ENCODE measurements around the gene TRABD2A. TPM values are rescaled to one million over a fixed set of nuclear protein-coding genes. Genes with fewer than 3 reads are reported as not detected.
"Not testable (repeated sequence)": the region's sequence is repeated elsewhere in the genome, so short reads cannot be mapped to it uniquely, and the experiment has no call there.

Gene TRABD2A
- polyA plus RNA-seq, 1 donor: 0.08 TPM

DNA sequence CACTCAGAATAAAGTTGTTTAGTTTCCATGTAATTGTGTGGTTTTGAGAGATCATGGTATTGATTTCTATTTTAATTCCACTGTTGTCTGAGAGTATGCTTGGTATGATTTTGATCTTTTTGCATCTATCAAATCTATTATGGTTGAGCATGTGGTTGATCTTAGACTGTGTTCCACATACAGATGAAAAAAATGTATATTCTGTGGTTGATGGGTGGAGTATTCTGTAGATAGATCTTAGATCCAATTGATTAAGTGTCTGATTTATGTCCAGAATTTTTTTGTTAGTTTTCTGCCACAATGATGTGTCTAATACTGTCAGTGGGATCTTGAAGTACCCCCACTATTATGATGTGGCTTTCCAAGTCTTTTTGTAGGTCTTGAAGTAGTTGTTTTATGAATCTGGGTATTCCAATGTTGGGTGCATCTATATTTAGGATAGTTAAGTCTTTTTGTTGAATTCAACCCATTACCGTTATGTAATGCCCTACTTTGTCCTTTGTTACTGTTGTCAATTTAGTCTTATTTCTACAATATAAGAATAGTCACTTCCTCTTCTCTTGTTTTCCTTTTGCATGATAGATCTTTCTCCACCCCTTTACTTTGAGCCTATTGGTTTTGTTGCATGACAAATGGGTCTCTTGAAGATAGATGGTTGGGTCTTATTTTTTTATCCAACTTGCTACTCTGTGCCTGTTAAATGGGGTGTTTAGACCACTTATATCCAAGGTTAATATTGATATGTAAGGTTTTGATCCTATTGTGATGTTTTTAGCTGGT lies 101.8 kb downstream of the TRABD2A start:
- DNase-seq (ENCODE audit: low read depth): no peak

DNA sequence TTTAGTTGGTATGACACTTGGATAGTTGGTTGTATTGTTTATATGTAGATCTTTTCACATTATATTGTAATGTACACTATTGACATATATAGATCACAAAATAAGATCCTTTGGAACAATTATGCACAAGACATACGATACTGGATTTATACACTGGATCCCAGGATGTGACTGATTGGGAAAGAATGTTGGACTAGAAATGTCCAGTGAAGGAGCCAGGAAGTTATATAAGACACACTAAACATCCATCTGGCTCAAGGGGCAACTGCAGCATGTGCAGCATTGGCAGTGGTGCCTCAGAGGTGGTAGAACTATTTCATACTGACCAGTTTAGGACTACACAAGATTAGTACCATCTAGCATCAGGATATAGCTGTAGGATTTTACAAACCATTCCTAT lies 104.9 kb downstream of the TRABD2A start:
- no peak for DNase-seq (ENCODE audit: low read depth)

DNA sequence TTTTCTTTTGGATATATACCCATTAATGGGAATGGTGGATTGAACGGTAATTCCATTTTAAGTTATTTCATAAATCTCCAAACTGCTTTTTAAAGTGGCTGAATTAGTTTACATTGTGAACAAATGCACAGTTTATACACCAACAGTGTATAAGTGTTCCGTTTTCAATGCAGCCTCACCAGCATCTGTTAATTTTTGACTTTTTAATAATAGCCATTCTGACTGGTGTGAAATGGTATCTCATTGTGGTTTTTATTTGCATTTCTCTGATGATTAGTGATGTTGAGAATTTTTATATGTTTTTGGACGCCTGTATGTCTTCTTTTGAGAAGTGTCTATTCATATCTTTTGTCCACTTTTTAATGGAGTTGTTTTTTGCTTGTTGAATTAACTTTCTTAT lies 107.3 kb downstream of the TRABD2A start:
- not testable (repeated sequence) for DNase-seq (ENCODE audit: low read depth)

Other genes starting within 250 kb of the TRABD2A start
- 1,084 TPM for gene TMSB10, start 24.6 kb upstream of the TRABD2A start, polyA plus RNA-seq (ENCODE audit: insufficient read length)
- gene KCMF1, start 90.1 kb upstream of the TRABD2A start, polyA plus RNA-seq (ENCODE audit: insufficient read length): 43.9 TPM

Data from forelimb muscle (tissue), 1 donor.